CD14-positive monocyte (primary cell): ENCODE measurements around the gene DENND5B. TPM values are rescaled to one million over a fixed set of nuclear protein-coding genes. Genes with fewer than 3 reads are reported as not detected.

Experiments
- DNase-seq, 3 donors: peaks; one replicate each; pipeline ENCODE4 v3.0.0-alpha.2; 2011 to 2022
- H2AFZ ChIP-seq: 2 replicates; pipeline ENCODE4 v1.6.0; 2012; ENCODE audit warnings: mild to moderate bottlenecking, low read depth, low read length, inconsistent platforms; ENCODE audit not compliant: insufficient read depth, poor library complexity, severe bottlenecking
- H3K27ac ChIP-seq, 2 donors: 1 replicate in 1 of 2; 2 replicates in 1 of 2; pipeline ENCODE4 v1.5.1; 2012 to 2013; ENCODE audit warnings: low read length in 2 of 2, control low read depth in 1 of 2, inconsistent platforms in 1 of 2, low read depth in 1 of 2, mild to moderate bottlenecking in 1 of 2
- H3K27me3 ChIP-seq, 2 donors: one replicate each; pipeline versions ENCODE4 v1.6.0 to v1.6.1; 2011 to 2013; ENCODE audit warnings: low read length in 2 of 2; ENCODE audit not compliant: control insufficient read depth in 2 of 2, insufficient read depth in 2 of 2
- H3K36me3 ChIP-seq, 2 donors: replicated peaks in 1 of 2; 1 replicate in 1 of 2; 2 replicates in 1 of 2; pipeline versions ENCODE4 v1.5.1 to v1.6.1; 2012 to 2013; ENCODE audit warnings: low read length in 2 of 2, control low read depth in 1 of 2, inconsistent platforms in 1 of 2, mild to moderate bottlenecking in 1 of 2; ENCODE audit not compliant: insufficient read depth in 2 of 2, control insufficient read depth in 1 of 2
- H3K4me1 ChIP-seq, 2 donors: 1 replicate in 1 of 2; 2 replicates in 1 of 2; pipeline versions ENCODE4 v1.5.1 to v1.6.1; 2012 to 2013; ENCODE audit warnings: low read length in 2 of 2, control low read depth in 1 of 2, inconsistent platforms in 1 of 2, mild to moderate bottlenecking in 1 of 2, moderate library complexity in 1 of 2; ENCODE audit not compliant: insufficient read depth in 2 of 2, control insufficient read depth in 1 of 2
- H3K4me2 ChIP-seq: replicated peaks from 2 replicates; pipeline ENCODE3; 2012; ENCODE audit warnings: low read length, moderate library complexity, mild to moderate bottlenecking; ENCODE audit not compliant: poor library complexity, severe bottlenecking; ENCODE audit errors: extremely low read depth
- H3K4me3 ChIP-seq, 3 experiments: fragments of 200-600 bp in 1 of 3; sonication (generic) in 1 of 3; replicated peaks in 1 of 3; 1 replicate in 2 of 3; 2 replicates in 1 of 3; pipeline ENCODE4 v1.5.1; 2011 to 2013; ENCODE audit warnings: low read length in 3 of 3, mild to moderate bottlenecking in 3 of 3, control low read depth in 2 of 3, low read depth in 2 of 3, inconsistent platforms in 1 of 3, moderate library complexity in 1 of 3
- H3K79me2 ChIP-seq: 2 replicates; pipeline ENCODE4 v1.6.0; 2012; ENCODE audit warnings: mild to moderate bottlenecking, control low read depth, inconsistent platforms, low read length, moderate library complexity; ENCODE audit not compliant: insufficient read depth
- H3K9ac ChIP-seq: 2 replicates; pipeline ENCODE4 v1.6.0; 2017; ENCODE audit warnings: low read length, mild to moderate bottlenecking; ENCODE audit not compliant: insufficient read depth, poor library complexity, severe bottlenecking
- H3K9me3 ChIP-seq, 2 donors: replicated peaks in 1 of 2; 1 replicate in 1 of 2; 2 replicates in 1 of 2; pipeline versions ENCODE4 v1.5.1 to v1.6.1; 2012 to 2013; ENCODE audit warnings: low read length in 2 of 2, control low read depth in 1 of 2; ENCODE audit not compliant: control insufficient read depth in 1 of 2, insufficient read depth in 1 of 2
- H4K20me1 ChIP-seq: 2 replicates; pipeline ENCODE4 v1.6.0; 2012; ENCODE audit warnings: mild to moderate bottlenecking, low read length, control low read depth, moderate library complexity; ENCODE audit not compliant: insufficient read depth
- H3K27ac Mint-ChIP-seq, 7 donors: one replicate each; pipeline ENCODE4 v1.8.0; 2020; ENCODE audit warnings: mild to moderate bottlenecking in 7 of 7, mixed read lengths in 7 of 7, moderate library complexity in 6 of 7, inconsistent platforms in 2 of 7
- H3K27me3 Mint-ChIP-seq, 3 donors: one replicate each; pipeline ENCODE4 v1.8.0; 2021 to 2022; ENCODE audit warnings: low read depth in 3 of 3, mild to moderate bottlenecking in 3 of 3, mixed read lengths in 3 of 3, moderate library complexity in 3 of 3, inconsistent platforms in 1 of 3
- H3K36me3 Mint-ChIP-seq, 2 donors: one replicate each; pipeline ENCODE4 v1.8.0; 2020; ENCODE audit warnings: mixed read lengths in 2 of 2, inconsistent platforms in 1 of 2, mild to moderate bottlenecking in 1 of 2
- H3K4me1 Mint-ChIP-seq: one replicate; pipeline ENCODE4 v1.8.0; 2020; ENCODE audit warnings: mild to moderate bottlenecking, mixed read lengths
- H3K4me3 Mint-ChIP-seq, 2 donors: one replicate each; pipeline ENCODE4 v1.8.0; 2020; ENCODE audit warnings: mild to moderate bottlenecking in 2 of 2, mixed read lengths in 2 of 2, moderate library complexity in 1 of 2
- H3K9me3 Mint-ChIP-seq, 7 donors: one replicate each; pipeline ENCODE4 v1.8.0; 2020 to 2022; ENCODE audit warnings: mixed read lengths in 7 of 7, mild to moderate bottlenecking in 6 of 7, moderate library complexity in 6 of 7, inconsistent platforms in 2 of 7
- CTCF ChIP-seq: fragments of 200-600 bp; IDR thresholded peaks from one replicate; pipeline ENCODE4 v1.8.0; 2022; ENCODE audit warnings: antibody characterized with exemption, mild to moderate bottlenecking
- WGBS: methylation state at CpG from one replicate; pipeline ENCODE4 v1.1.5; 2013; ENCODE audit warnings: missing lambda C conversion rate; ENCODE audit not compliant: insufficient coverage; 5-methylcytosine and 5-hydroxymethylcytosine counted together
- intact Hi-C, 2 donors: fragments of 100-400 bp; cut with micrococcal nuclease; formaldehyde crosslinking; loops; one replicate each; pipeline versions ENCODE4 v1.15.0 to v1.15.1; 2023
- polyA plus RNA-seq, 3 donors: library from polyadenylated mRNA; depleted of rRNA in 1 of 3; unstranded in 2 of 3; stranded (reverse) in 1 of 3; fragments of 300-500 nt in 2 of 3; fragments of >200 nt in 1 of 3; fragmentation: Illumina TruSeq in 2 of 3; gene quantifications; 1 replicate in 2 of 3; 2 replicates in 1 of 3; pipeline ENCODE4 v1.2.3, GENCODE V29; 2012 to 2021

Gene DENND5B
- polyA plus RNA-seq, 3 donors, result 0.23 to 0.36 (median 0.36) TPM

- no peak for TF ChIP-seq CTCF
- Histone ChIP-seq H2AFZ (no peak overlapping the region), H3K9ac (no peak overlapping the region), H3K36me3 (no peaks in the 10 kb centered on the region), H3K27me3 (no peaks in the 10 kb centered on the region), H3K9me3 (no peaks in the 10 kb centered on the region), H4K20me1 (no peaks in the 10 kb centered on the region), H3K4me1 (no peaks in the 10 kb centered on the region), H3K79me2 (no peaks in the 10 kb centered on the region), H3K4me3 (no peak overlapping the region), H3K4me2 (no peak overlapping the region), H3K27ac (no peak overlapping the region)
- no peaks in the 10 kb centered on the region for H3K36me3 Mint-ChIP-seq
- H3K4me1 Mint-ChIP-seq, result peaks cover 2% of the 10 kb centered on the region
- intact Hi-C loops, result no loop called here
- no peaks in the 10 kb centered on the region for H3K9me3 Mint-ChIP-seq
- WGBS, result no CpG with 5 or more reads among the region's 4 CpGs
- no peak overlapping the region for H3K4me3 Mint-ChIP-seq
- H3K27ac Mint-ChIP-seq, result no peak overlapping the region
- DNase-seq, result no peak
- peaks cover 0 to 2% (median 1%) of the 10 kb centered on the region in 3 donors for H3K27me3 Mint-ChIP-seq
These were observed 150.8 kb downstream of the DENND5B start for GRCh38 chr12:31440134-31440533.

GRCh38 chr12:31431721-31432240, 159.2 kb downstream of the DENND5B start:
- no peak for DNase-seq
- no peak for TF ChIP-seq CTCF
- Mint-ChIP-seq H3K4me3 (no peak overlapping the region), H3K27me3 (peaks cover 0 to 2% (median 0%) of the 10 kb centered on the region in 3 donors), H3K9me3 (peaks cover 0 to 3% (median 0%) of the 10 kb centered on the region in 7 donors), H3K36me3 (no peaks in the 10 kb centered on the region), H3K27ac (peak overlapping the region in 1 of 7 donors; percentile 1), H3K4me1 (peaks cover 7% of the 10 kb centered on the region)
- H2AFZ ChIP-seq, result no peak overlapping the region
- no peaks in the 10 kb centered on the region for H4K20me1 ChIP-seq
- no peaks in the 10 kb centered on the region for H3K9me3 ChIP-seq
- intact Hi-C loops, result no loop called here
- H3K4me2 ChIP-seq, result no peak overlapping the region
- WGBS, result no CpG with 5 or more reads among the region's 2 CpGs
- no peaks in the 10 kb centered on the region for H3K79me2 ChIP-seq
- H3K4me1 ChIP-seq, result no peaks in the 10 kb centered on the region
- no peak overlapping the region for H3K9ac ChIP-seq
- H3K27me3 ChIP-seq, result no peaks in the 10 kb centered on the region
- H3K27ac ChIP-seq, result no peak overlapping the region
- H3K36me3 ChIP-seq, result no peaks in the 10 kb centered on the region
- no peak overlapping the region for H3K4me3 ChIP-seq
